Measurements from ENCODE around the gene AP3M1.
"Not testable (repeated sequence)": the region's sequence is repeated elsewhere in the genome, so short reads cannot be mapped to it uniquely, and the experiment has no call there.

Gene AP3M1

GRCh38 chr10:74160013-74160412 is 9.4 kb upstream of the AP3M1 start:
- no peak for DNase-seq (ENCODE audit: low read depth, low spot score)
- TF ChIP-seq YY1 (IDR thresholded peaks at IDR 0.05; ENCODE audit: insufficient read depth, insufficient read length) (no peak), ZNF274 (IDR thresholded peaks at IDR 0.05; ENCODE audit: low read depth, low read length) (no peak), SUZ12 (IDR thresholded peaks at IDR 0.05; ENCODE audit: extremely low read depth, insufficient read depth, insufficient read length) (no peak)
- Histone ChIP-seq H3K4me3 (ENCODE audit: insufficient read length, low read depth) (no peak overlapping the region), H3K4me1 (ENCODE audit: insufficient read depth, insufficient read length) (no peaks in the 10 kb centered on the region), H3K27me3 (ENCODE audit: insufficient read depth, insufficient read length) (no peaks in the 10 kb centered on the region), H3K9ac (ENCODE audit: insufficient read length, low read depth) (no peak overlapping the region), H3K9me3 (ENCODE audit: insufficient read depth, low read length) (no peaks in the 10 kb centered on the region), H3K36me3 (ENCODE audit: insufficient read depth, insufficient read length, low read length) (peaks cover 5% of the 10 kb centered on the region)

- DNase-seq (ENCODE audit: low read depth, low spot score): no peak
- TF ChIP-seq YY1 (IDR thresholded peaks at IDR 0.05; ENCODE audit: insufficient read depth, insufficient read length) (no peak), ZNF274 (IDR thresholded peaks at IDR 0.05; ENCODE audit: low read depth, low read length) (no peak), SUZ12 (IDR thresholded peaks at IDR 0.05; ENCODE audit: extremely low read depth, insufficient read depth, insufficient read length) (no peak)
- H3K4me1 ChIP-seq (ENCODE audit: insufficient read depth, insufficient read length): no peaks in the 10 kb centered on the region
- H3K9ac ChIP-seq (ENCODE audit: insufficient read length, low read depth): no peak overlapping the region
- H3K4me3 ChIP-seq (ENCODE audit: insufficient read length, low read depth): no peak overlapping the region
- no peaks in the 10 kb centered on the region for H3K27me3 ChIP-seq (ENCODE audit: insufficient read depth, insufficient read length)
- peaks cover 5% of the 10 kb centered on the region for H3K36me3 ChIP-seq (ENCODE audit: insufficient read depth, insufficient read length, low read length)
- no peaks in the 10 kb centered on the region for H3K9me3 ChIP-seq (ENCODE audit: insufficient read depth, low read length)
Observed at GRCh38 chr10:74156919-74157289, 6.3 kb upstream of the AP3M1 start.

DNA sequence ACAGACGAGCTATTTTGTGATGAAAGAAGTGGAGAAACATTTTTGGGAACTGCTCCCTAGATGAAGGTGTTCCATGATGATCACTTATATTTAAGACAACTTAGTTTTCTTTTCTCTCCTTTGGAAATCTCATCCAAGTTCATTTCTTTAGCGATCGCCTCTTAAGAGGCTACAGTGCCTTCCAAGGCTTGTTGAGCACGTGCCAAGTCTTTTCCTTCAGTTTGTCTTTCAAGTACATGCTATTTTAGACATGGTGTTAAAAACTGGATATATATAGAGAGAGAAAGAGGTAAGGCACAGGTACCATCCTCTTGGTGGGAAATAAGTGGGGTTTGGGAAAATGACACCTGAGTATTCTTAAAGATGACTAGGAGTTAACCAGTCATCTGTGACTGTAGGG is 3.0 kb upstream of the AP3M1 start:
- no peaks in the 10 kb centered on the region for H3K4me1 ChIP-seq (ENCODE audit: insufficient read depth, insufficient read length)
- H3K36me3 ChIP-seq (ENCODE audit: insufficient read depth, insufficient read length, low read length): no peaks in the 10 kb centered on the region
- no peaks in the 10 kb centered on the region for H3K27me3 ChIP-seq (ENCODE audit: insufficient read depth, insufficient read length)
- no peak for DNase-seq (ENCODE audit: low read depth, low spot score)
- no peaks in the 10 kb centered on the region for H3K9me3 ChIP-seq (ENCODE audit: insufficient read depth, low read length)
- TF ChIP-seq ZNF274 (IDR thresholded peaks at IDR 0.05; ENCODE audit: low read depth, low read length): no peak
- no peak for TF ChIP-seq SUZ12 (IDR thresholded peaks at IDR 0.05; ENCODE audit: extremely low read depth, insufficient read depth, insufficient read length)
- no peak for TF ChIP-seq YY1 (IDR thresholded peaks at IDR 0.05; ENCODE audit: insufficient read depth, insufficient read length)
- no peak overlapping the region for H3K9ac ChIP-seq (ENCODE audit: insufficient read length, low read depth)
- no peak overlapping the region for H3K4me3 ChIP-seq (ENCODE audit: insufficient read length, low read depth)

- no peak for DNase-seq (ENCODE audit: low read depth, low spot score)
- H3K27me3 ChIP-seq (ENCODE audit: insufficient read depth, insufficient read length): no peaks in the 10 kb centered on the region
- no peak overlapping the region for H3K4me3 ChIP-seq (ENCODE audit: insufficient read length, low read depth)
- TF ChIP-seq SUZ12 (IDR thresholded peaks at IDR 0.05; ENCODE audit: extremely low read depth, insufficient read depth, insufficient read length) (no peak), ZNF274 (IDR thresholded peaks at IDR 0.05; ENCODE audit: low read depth, low read length) (no peak), YY1 (IDR thresholded peaks at IDR 0.05; ENCODE audit: insufficient read depth, insufficient read length) (no peak)
- peaks cover 4% of the 10 kb centered on the region for H3K36me3 ChIP-seq (ENCODE audit: insufficient read depth, insufficient read length, low read length)
- H3K9me3 ChIP-seq (ENCODE audit: insufficient read depth, low read length): no peaks in the 10 kb centered on the region
- no peak overlapping the region for H3K9ac ChIP-seq (ENCODE audit: insufficient read length, low read depth)
- H3K4me1 ChIP-seq (ENCODE audit: insufficient read depth, insufficient read length): no peaks in the 10 kb centered on the region
Observed at GRCh38 chr10:74153123-74153522, 2.5 kb upstream of the AP3M1 start.

DNA sequence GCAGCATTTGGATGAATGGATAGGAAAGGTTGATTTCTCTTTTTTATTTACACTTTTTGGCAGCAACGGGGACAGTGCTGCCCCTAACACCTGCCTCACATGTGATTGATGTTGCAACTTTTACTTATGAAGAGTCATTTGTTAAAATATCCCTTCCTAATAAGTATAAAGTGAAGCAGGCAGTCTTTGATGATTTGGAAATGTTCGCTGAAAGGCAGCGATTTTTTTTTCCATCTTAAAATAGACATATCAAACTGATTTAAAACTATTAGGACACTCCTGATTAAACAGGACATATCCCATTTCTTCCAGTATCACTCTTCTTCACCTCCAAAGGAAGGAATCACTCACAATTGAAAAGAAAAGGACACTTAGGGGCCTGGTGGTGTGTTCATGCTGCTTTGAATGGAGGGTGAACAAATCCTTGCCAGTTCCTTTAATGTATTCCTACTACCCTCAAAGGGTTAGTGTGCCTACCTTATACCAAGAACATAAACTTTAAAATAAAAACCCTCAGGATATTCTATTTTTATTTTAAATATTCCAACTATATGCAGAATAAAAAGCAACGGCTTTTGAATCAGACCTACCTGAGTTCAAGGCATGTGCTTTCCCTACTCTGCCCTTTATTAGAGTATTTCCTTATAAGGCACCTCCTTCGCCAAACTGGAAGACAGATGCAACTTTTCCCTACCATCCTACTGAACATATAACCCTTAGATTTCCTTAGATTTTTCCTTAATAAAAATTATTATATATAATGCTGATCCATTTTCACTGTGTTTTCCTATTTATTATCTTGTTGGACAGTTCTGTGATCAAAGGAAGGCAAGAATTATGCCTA is 1.5 kb upstream of the AP3M1 start:
- H3K4me3 ChIP-seq (ENCODE audit: insufficient read length, low read depth): peak overlapping the region; percentile 98
- DNase-seq (ENCODE audit: low read depth, low spot score): no peak
- H3K4me1 ChIP-seq (ENCODE audit: insufficient read depth, insufficient read length): no peaks in the 10 kb centered on the region
- no peaks in the 10 kb centered on the region for H3K9me3 ChIP-seq (ENCODE audit: insufficient read depth, low read length)
- H3K9ac ChIP-seq (ENCODE audit: insufficient read length, low read depth): peak overlapping the region; percentile 95
- H3K36me3 ChIP-seq (ENCODE audit: insufficient read depth, insufficient read length, low read length): peaks cover 10% of the 10 kb centered on the region
- H3K27me3 ChIP-seq (ENCODE audit: insufficient read depth, insufficient read length): no peaks in the 10 kb centered on the region
- TF ChIP-seq ZNF274 (IDR thresholded peaks at IDR 0.05; ENCODE audit: low read depth, low read length) (no peak), YY1 (IDR thresholded peaks at IDR 0.05; ENCODE audit: insufficient read depth, insufficient read length) (no peak), SUZ12 (IDR thresholded peaks at IDR 0.05; ENCODE audit: extremely low read depth, insufficient read depth, insufficient read length) (no peak)

DNA sequence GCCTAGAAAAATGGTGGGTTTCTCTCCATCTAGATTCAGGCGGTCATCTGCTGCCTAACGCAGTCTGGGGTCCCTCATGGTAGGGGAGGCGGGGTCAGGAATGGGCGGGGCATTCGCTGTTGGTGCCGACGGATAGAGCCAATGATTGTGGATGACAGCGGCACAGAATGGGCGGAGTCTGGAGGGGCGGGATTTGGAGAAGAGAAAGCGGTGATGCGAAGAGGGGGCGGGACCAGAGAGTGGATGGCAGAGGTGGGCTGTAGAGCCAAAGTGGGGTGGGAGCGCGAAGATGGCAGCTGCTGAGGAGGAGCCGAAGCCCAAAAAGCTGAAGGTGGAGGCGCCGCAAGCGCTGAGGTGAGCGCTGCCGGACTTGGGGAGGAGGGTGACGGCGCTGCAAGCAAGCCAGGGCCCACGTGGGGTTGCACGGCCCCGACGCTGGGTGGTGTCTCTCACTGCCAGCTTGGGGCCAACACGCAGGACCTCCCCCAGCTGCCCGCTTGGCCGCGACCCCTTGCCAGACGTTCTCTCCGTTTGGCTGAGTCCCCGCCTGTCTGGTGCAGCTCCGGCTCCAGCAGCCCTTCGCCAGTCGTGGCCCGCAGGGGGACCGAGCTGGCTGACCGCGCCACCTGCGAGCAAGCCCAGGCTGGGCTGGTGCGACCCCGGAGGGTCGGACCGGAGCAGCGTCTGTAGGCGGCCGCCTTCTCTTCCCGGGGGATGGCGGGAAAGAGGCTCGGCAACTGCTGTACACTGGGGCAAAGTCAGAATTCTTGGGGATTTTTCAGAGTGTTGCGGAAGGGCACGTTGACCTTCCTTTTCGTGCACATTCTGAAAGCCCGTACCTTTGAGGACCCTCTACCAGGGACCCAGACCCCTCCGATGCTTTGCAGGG is 606 bp upstream of the AP3M1 start, which contains the start of gene ADK:
TSS of gene ADK (plus strand) at position 232 of the 889 bp plus-strand sequence. CDS start at position 290, 58 bp downstream.
- H3K36me3 ChIP-seq (ENCODE audit: insufficient read depth, insufficient read length, low read length): peaks cover 13% of the 10 kb centered on the region
- TF ChIP-seq SUZ12 (IDR thresholded peaks at IDR 0.05; ENCODE audit: extremely low read depth, insufficient read depth, insufficient read length): no peak
- no peak for TF ChIP-seq YY1 (IDR thresholded peaks at IDR 0.05; ENCODE audit: insufficient read depth, insufficient read length)
- TF ChIP-seq ZNF274 (IDR thresholded peaks at IDR 0.05; ENCODE audit: low read depth, low read length): no peak
- H3K27me3 ChIP-seq (ENCODE audit: insufficient read depth, insufficient read length): no peaks in the 10 kb centered on the region
- H3K9ac ChIP-seq (ENCODE audit: insufficient read length, low read depth): peak within 1 kb of the TSS; percentile 95
- peak within 1 kb of the TSS; percentile 98 for H3K4me3 ChIP-seq (ENCODE audit: insufficient read length, low read depth)
- no peaks in the 10 kb centered on the region for H3K4me1 ChIP-seq (ENCODE audit: insufficient read depth, insufficient read length)
- no peaks in the 10 kb centered on the region for H3K9me3 ChIP-seq (ENCODE audit: insufficient read depth, low read length)
- peak; percentile 96 for DNase-seq (ENCODE audit: low read depth, low spot score)

- not testable (repeated sequence) for H3K4me1 ChIP-seq (ENCODE audit: insufficient read depth, insufficient read length); H3K4me3 ChIP-seq (ENCODE audit: insufficient read length, low read depth); H3K9me3 ChIP-seq (ENCODE audit: insufficient read depth, low read length); H3K9ac ChIP-seq (ENCODE audit: insufficient read length, low read depth); DNase-seq (ENCODE audit: low read depth, low spot score); H3K27me3 ChIP-seq (ENCODE audit: insufficient read depth, insufficient read length)
- peaks cover 19% of the 10 kb centered on the region for H3K36me3 ChIP-seq (ENCODE audit: insufficient read depth, insufficient read length, low read length)
Observed at GRCh38 chr10:74146980-74147379, 3.6 kb downstream of the AP3M1 start.

All from NT2/D1 (cell line).